DOHH2 (cell line): ENCODE measurements around the gene DHRS4L2.
"Not testable (repeated sequence)": the region's sequence is repeated elsewhere in the genome, so short reads cannot be mapped to it uniquely, and the experiment has no call there.

Experiments
- CTCF ChIP-seq: fragments of 200-600 bp; sonication (generic); IDR thresholded peaks from one replicate; pipeline ENCODE4 v1.5.1; 2014; ENCODE audit warnings: antibody characterized with exemption, mild to moderate bottlenecking, low read depth, low read length; ENCODE audit not compliant: poor library complexity, severe bottlenecking
- EZH2phosphoT487 ChIP-seq: fragments of 200-600 bp; sonication (generic); IDR thresholded peaks from 2 replicates; pipeline ENCODE4 v1.6.1; 2017; ENCODE audit warnings: borderline replicate concordance, mild to moderate bottlenecking, antibody characterized with exemption, low read length, moderate library complexity, mixed read lengths

GRCh38 chr14:23996009-23996408 lies 7.3 kb downstream of the DHRS4L2 start:
- TF ChIP-seq CTCF, EZH2phosphoT487: not testable (repeated sequence)
